H1 (cell line): ENCODE measurements around the gene SNTG2. TPM values are rescaled to one million over a fixed set of nuclear protein-coding genes. Genes with fewer than 3 reads are reported as not detected.

Experiments used
- CTCF ChIA-PET: fragments of 300-600 bp; sonication (Branson Sonifier 250); formaldehyde crosslinking; loops from one replicate; lab custom pipeline; 2021; ENCODE audit not compliant: partially characterized antibody; lab: Charles Lee
- POLR2A ChIA-PET: fragments of 300-600 bp; sonication (Branson Sonifier 250); formaldehyde crosslinking; loops from one replicate; lab custom pipeline; 2021; ENCODE audit warnings: inconsistent platforms; ENCODE audit not compliant: partially characterized antibody; lab: Charles Lee
- DNase-seq, 2 experiments: peaks; one replicate each; pipeline versions ENCODE4 v3.0.0 to v3.0.0-alpha.2; 2010 to 2022; ENCODE audit warnings: low spot score in 2 of 2, low read depth in 1 of 2, mixed read lengths in 1 of 2
- FAIRE-seq: peaks from 2 replicates; lab custom pipeline; 2011; peaks lifted over from hg19 to GRCh38; lab: Jason Lieb, UNC
- H2AFZ ChIP-seq: 2 replicates; pipeline ENCODE4 v1.8.1; 2012; ENCODE audit warnings: low read length, inconsistent platforms
- H2AK5ac ChIP-seq: 2 replicates; pipeline ENCODE4 v1.6.1; 2013; ENCODE audit warnings: low read depth, low read length
- H2BK120ac ChIP-seq: replicated peaks from 2 replicates; pipeline ENCODE3; 2013; ENCODE audit warnings: low read depth, low read length, inconsistent platforms
- H2BK12ac ChIP-seq: 2 replicates; pipeline ENCODE4 v1.6.1; 2013; ENCODE audit warnings: low read depth, low read length
- H2BK15ac ChIP-seq: 2 replicates; pipeline ENCODE4 v1.6.1; 2013; ENCODE audit warnings: low read length
- H2BK20ac ChIP-seq: 2 replicates; pipeline ENCODE4 v1.6.1; 2013; ENCODE audit warnings: low read length
- H2BK5ac ChIP-seq: 2 replicates; pipeline ENCODE4 v1.6.1; 2013; ENCODE audit warnings: low read depth, low read length
- H3K14ac ChIP-seq: 2 replicates; pipeline ENCODE4 v1.6.1; 2013; ENCODE audit warnings: inconsistent platforms; ENCODE audit not compliant: insufficient read length
- H3K18ac ChIP-seq: 2 replicates; pipeline ENCODE4 v1.6.1; 2013; ENCODE audit warnings: low read length; ENCODE audit errors: extremely low read depth
- H3K23ac ChIP-seq: 2 replicates; pipeline ENCODE4 v1.6.1; 2013; ENCODE audit warnings: inconsistent platforms; ENCODE audit not compliant: insufficient read length
- H3K23me2 ChIP-seq: 2 replicates; pipeline ENCODE4 v1.6.1; 2013; ENCODE audit warnings: low read depth, low read length
- H3K27ac ChIP-seq: 2 replicates; pipeline ENCODE4 v1.6.1; 2011; ENCODE audit warnings: low read depth, low read length, inconsistent platforms
- H3K27me3 ChIP-seq, 4 experiments: replicated peaks in 1 of 4; 1 replicate in 1 of 4; 2 replicates in 3 of 4; pipeline versions ENCODE4 v1.6.1 to v1.8.1; 2011 to 2013; ENCODE audit warnings: low read length in 3 of 4, mild to moderate bottlenecking in 3 of 4, inconsistent platforms in 2 of 4, mixed read lengths in 2 of 4, moderate library complexity in 1 of 4; ENCODE audit not compliant: control insufficient read depth in 3 of 4, insufficient read depth in 3 of 4; ENCODE audit errors: extremely low read depth in 1 of 4
- H3K36me3 ChIP-seq, 4 experiments: 2 replicates each; pipeline versions ENCODE4 v1.6.1 to v1.8.1; 2011 to 2013; ENCODE audit warnings: mild to moderate bottlenecking in 4 of 4, low read length in 3 of 4, moderate library complexity in 2 of 4, control low read depth in 1 of 4, inconsistent platforms in 1 of 4; ENCODE audit not compliant: insufficient read depth in 4 of 4, control insufficient read depth in 2 of 4
- H3K4ac ChIP-seq: replicated peaks from 2 replicates; pipeline ENCODE3; 2013; ENCODE audit warnings: low read length, low read depth, mixed read lengths, inconsistent platforms; ENCODE audit not compliant: insufficient read length
- H3K4me1 ChIP-seq, 4 experiments: replicated peaks in 1 of 4; 1 replicate in 1 of 4; 2 replicates in 3 of 4; pipeline versions ENCODE4 v1.6.1 to v1.8.1; 2011 to 2013; ENCODE audit warnings: low read length in 3 of 4, inconsistent platforms in 2 of 4, mixed read lengths in 1 of 4; ENCODE audit not compliant: insufficient read depth in 4 of 4, control insufficient read depth in 3 of 4
- H3K4me2 ChIP-seq, 2 experiments: 2 replicates each; pipeline versions ENCODE4 v1.6.1 to v1.8.1; 2011 to 2013; ENCODE audit warnings: low read depth in 2 of 2, low read length in 2 of 2, control low read depth in 1 of 2, inconsistent platforms in 1 of 2, mild to moderate bottlenecking in 1 of 2; ENCODE audit not compliant: insufficient read depth in 1 of 2
- H3K4me3 ChIP-seq, 4 experiments: fragments of 200-600, 300-600 bp in 1 of 4; sonication (generic), shearing (Covaris generic), sonication (Bioruptor Twin) in 1 of 4; 2 replicates each; pipeline versions ENCODE4 v1.5.1 to v1.8.1; 2011 to 2016; ENCODE audit warnings: low read length in 4 of 4, low read depth in 3 of 4, control low read depth in 2 of 4, inconsistent platforms in 2 of 4, mild to moderate bottlenecking in 2 of 4, mixed read lengths in 1 of 4, moderate library complexity in 1 of 4; ENCODE audit not compliant: insufficient read depth in 2 of 4; ENCODE audit errors: extremely low read depth in 1 of 4
- H3K56ac ChIP-seq: replicated peaks from 2 replicates; pipeline ENCODE3; 2013; ENCODE audit warnings: low read depth, mild to moderate bottlenecking, mixed read lengths, low read length, inconsistent platforms; ENCODE audit not compliant: insufficient read length
- H3K79me1 ChIP-seq: 2 replicates; pipeline ENCODE4 v1.6.1; 2013; ENCODE audit warnings: low read depth, low read length, control low read depth
- H3K79me2 ChIP-seq, 2 experiments: 2 replicates each; pipeline versions ENCODE4 v1.6.1 to v1.8.1; 2012 to 2013; ENCODE audit warnings: low read length in 2 of 2, mild to moderate bottlenecking in 2 of 2, inconsistent platforms in 1 of 2; ENCODE audit not compliant: insufficient read depth in 2 of 2, control insufficient read depth in 1 of 2
- H3K9ac ChIP-seq, 4 experiments: replicated peaks in 1 of 4; 1 replicate in 1 of 4; 2 replicates in 3 of 4; pipeline versions ENCODE4 v1.6.1 to v1.8.1; 2011 to 2013; ENCODE audit warnings: low read depth in 3 of 4, low read length in 3 of 4, control low read depth in 2 of 4, mild to moderate bottlenecking in 2 of 4, moderate library complexity in 2 of 4, inconsistent platforms in 1 of 4; ENCODE audit errors: extremely low read depth in 1 of 4
- H3K9me3 ChIP-seq, 2 experiments: 2 replicates each; pipeline versions ENCODE4 v1.6.1 to v1.8.1; 2012 to 2013; ENCODE audit warnings: mild to moderate bottlenecking in 2 of 2, moderate library complexity in 2 of 2, control low read depth in 1 of 2, inconsistent platforms in 1 of 2, low read depth in 1 of 2, low read length in 1 of 2, mixed read lengths in 1 of 2; ENCODE audit not compliant: insufficient read depth in 2 of 2
- H4K20me1 ChIP-seq, 2 experiments: replicated peaks in 1 of 2; 2 replicates each; pipeline versions ENCODE3 to v1.8.1; 2011 to 2013; ENCODE audit warnings: inconsistent platforms in 2 of 2, low read length in 2 of 2, mild to moderate bottlenecking in 1 of 2; ENCODE audit not compliant: insufficient read depth in 2 of 2, control insufficient read depth in 1 of 2
- H4K5ac ChIP-seq: 2 replicates; pipeline ENCODE4 v1.6.1; 2013; ENCODE audit warnings: low read length, low read depth, mixed read lengths, inconsistent platforms; ENCODE audit not compliant: insufficient read length
- H4K8ac ChIP-seq: 2 replicates; pipeline ENCODE4 v1.8.0; 2013; ENCODE audit warnings: mild to moderate bottlenecking, moderate library complexity, low read length, inconsistent platforms; ENCODE audit not compliant: insufficient read depth; ENCODE audit errors: extremely low read depth
- H4K91ac ChIP-seq: replicated peaks from 2 replicates; pipeline ENCODE3; 2013; ENCODE audit warnings: low read length, mixed read lengths, inconsistent platforms; ENCODE audit not compliant: insufficient read length
- ASH2L ChIP-seq: fragments of 200-600, 300-600 bp; sonication (generic); IDR thresholded peaks from one replicate; pipeline ENCODE4 v1.7.1; 2017; ENCODE audit warnings: low read length
- ATF3 ChIP-seq: IDR thresholded peaks from 2 replicates; pipeline ENCODE4 v1.6.1; 2011; ENCODE audit warnings: low read depth, mild to moderate bottlenecking, low read length; ENCODE audit not compliant: insufficient read depth
- BCL11A ChIP-seq, 2 experiments: IDR thresholded peaks; one replicate each; pipeline ENCODE4 v1.6.1; 2011; ENCODE audit warnings: low read depth in 2 of 2, low read length in 2 of 2, mild to moderate bottlenecking in 2 of 2
- CEBPB ChIP-seq: IDR thresholded peaks from 2 replicates; pipeline ENCODE4 v1.6.1; 2012; ENCODE audit warnings: low read depth, low read length
- FOSL1 ChIP-seq: IDR thresholded peaks from 2 replicates; pipeline ENCODE4 v1.6.1; 2011; ENCODE audit warnings: mild to moderate bottlenecking, low read depth, low read length, moderate library complexity; ENCODE audit not compliant: insufficient read depth
- JUN ChIP-seq: IDR thresholded peaks from 2 replicates; pipeline ENCODE4 v1.6.1; 2011; ENCODE audit warnings: low read depth, mild to moderate bottlenecking, improper control_type of control experiment, low read length
- NRF1 ChIP-seq: IDR thresholded peaks from 2 replicates; pipeline ENCODE4 v1.6.1; 2011; ENCODE audit warnings: mild to moderate bottlenecking, low read depth, low read length, improper control_type of control experiment
- PHF8 ChIP-seq: fragments of 200-600 bp; sonication (generic); conservative IDR thresholded peaks from 2 replicates; pipeline ENCODE4 v1.7.1; 2012; ENCODE audit warnings: low read depth, mild to moderate bottlenecking, inconsistent platforms, low read length, moderate library complexity
- SAP30 ChIP-seq: fragments of 300-600 bp; sonication (generic); IDR thresholded peaks from 2 replicates; pipeline ENCODE4 v1.7.1; 2012; ENCODE audit warnings: low read length, moderate library complexity, mild to moderate bottlenecking, inconsistent platforms; ENCODE audit not compliant: insufficient read depth, insufficient replicate concordance
- SIX5 ChIP-seq: IDR thresholded peaks from 2 replicates; pipeline ENCODE4 v1.6.1; 2011; ENCODE audit warnings: mild to moderate bottlenecking, low read depth, low read length
- SRF ChIP-seq: IDR thresholded peaks from 2 replicates; pipeline ENCODE4 v1.6.1; 2011; ENCODE audit warnings: mild to moderate bottlenecking, low read depth, low read length, moderate library complexity
- USF2 ChIP-seq: IDR thresholded peaks from 2 replicates; pipeline ENCODE4 v1.6.1; 2011; ENCODE audit warnings: low read length, improper control_type of control experiment
- ZNF274 ChIP-seq: IDR thresholded peaks from 2 replicates; pipeline ENCODE4 v1.7.0; 2012; ENCODE audit warnings: low read length, borderline replicate concordance; ENCODE audit errors: extremely low read depth
- WGBS, 2 experiments: shearing (Covaris generic) in 1 of 2; methylation state at CpG; one replicate each; pipeline versions ENCODE4 v1.1.6 to v1.1.7; 2013 to 2015; ENCODE audit warnings: low lambda C conversion rate in 2 of 2, mixed read lengths in 2 of 2, inconsistent platforms in 1 of 2, low coverage in 1 of 2, missing lambda C conversion rate in 1 of 2; ENCODE audit not compliant: insufficient replicate concordance in 2 of 2, insufficient coverage in 1 of 2, insufficient read length in 1 of 2; ENCODE audit errors: extremely low coverage in 1 of 2, missing lambda C conversion rate in 1 of 2; 5-methylcytosine and 5-hydroxymethylcytosine counted together
- polyA plus RNA-seq, 7 experiments: library from polyadenylated mRNA; depleted of rRNA in 3 of 7; stranded (reverse) in 5 of 7; unstranded in 2 of 7; fragments of >200 nt in 5 of 7; fragments of 200-250 nt in 2 of 7; gene quantifications; 1 replicate in 5 of 7; 2 replicates in 1 of 7; 4 replicates in 1 of 7; pipeline versions ENCODE4 v1.2.1 to v1.2.3, GENCODE V29; 2011 to 2013; ENCODE audit warnings: missing spikeins in 2 of 7, mixed read lengths in 2 of 7
- total RNA-seq: library from RNA; stranded (reverse); fragmentation: NEBNext Ultra II Directional; extraction: Animal tissue kit (Norgen Biotek cat#: 25700); gene quantifications from 2 replicates; pipeline ENCODE4 v1.2.1, GENCODE V29; 2021

SNTG2 gene
- total and polyA plus RNA-seq, 2 of the 8 experiments (the other 6 are each of a cell fraction or from before 2014, with no cell fraction given) = 6.6 to 18.1 TPM

- Histone ChIP-seq H2BK5ac (no peak overlapping the region), H2BK12ac (no peak overlapping the region), H3K23me2 (no peaks in the 10 kb centered on the region), H4K8ac (no peak overlapping the region), H3K27me3 (no peaks in the 10 kb centered on the region), H4K91ac (no peak overlapping the region), H2BK15ac (no peak overlapping the region), H4K5ac (no peak overlapping the region), H3K36me3 (no peaks in the 10 kb centered on the region), H2BK20ac (no peak overlapping the region), H3K9ac (no peak overlapping the region), H3K4ac (no peak overlapping the region), H3K18ac (peak overlapping the region; percentile 9; the same call in 1 of the 2 replicates), H3K14ac (no peak overlapping the region), H3K56ac (no peak overlapping the region), H3K4me2 (no peak overlapping the region), H2AK5ac (no peak overlapping the region), H3K23ac (no peak overlapping the region), H3K9me3 (no peaks in the 10 kb centered on the region), H2AFZ (no peak overlapping the region), H3K4me3 (no peak overlapping the region), H3K27ac (no peak overlapping the region), H3K4me1 (peaks cover 2 to 16% (median 13%) of the 10 kb centered on the region in 4 experiments), H2BK120ac (no peak overlapping the region), H4K20me1 (peaks cover 7 to 10% of the 10 kb centered on the region in 2 experiments), H3K79me2 (peaks cover 12 to 97% of the 10 kb centered on the region in 2 experiments), H3K79me1 (peaks cover 10% of the 10 kb centered on the region)
- ChIA-PET POLR2A (interaction anchor here (1.1 kb wide), 1 partner anchor 12 kb away, joined by 3 read pairs; no protein-coding TSS in a partner anchor), CTCF (interaction anchor here (0.9 to 1.7 kb wide), 5 partner anchors 26 to 287 kb away, joined by 3 to 6 read pairs (median 4); no protein-coding TSS in a partner anchor)
- FAIRE-seq (no peak), DNase-seq (no peak)
- 91% methylated on average over 10 of the region's 10 CpGs; no CpG with 5 or more reads in 1 of the 2 experiments for WGBS, 2 experiments
- TF ChIP-seq USF2 (no peak), CEBPB (no peak), ASH2L (no peak), ZNF274 (no peak), PHF8 (no peak), FOSL1 (no peak), NRF1 (no peak), BCL11A (IDR thresholded peaks at IDR 0.05; ENCODE audit: low read depth in 2 of 2, low read length in 2 of 2) (no peak), SAP30 (no peak), ATF3 (no peak), JUN (no peak), SIX5 (no peak), SRF (no peak)
Observed at GRCh38 chr2:959457-959856, 8.8 kb downstream of the SNTG2 start.
